Measurements from ENCODE around the gene NIPA2.

The NIPA2 gene

DNA sequence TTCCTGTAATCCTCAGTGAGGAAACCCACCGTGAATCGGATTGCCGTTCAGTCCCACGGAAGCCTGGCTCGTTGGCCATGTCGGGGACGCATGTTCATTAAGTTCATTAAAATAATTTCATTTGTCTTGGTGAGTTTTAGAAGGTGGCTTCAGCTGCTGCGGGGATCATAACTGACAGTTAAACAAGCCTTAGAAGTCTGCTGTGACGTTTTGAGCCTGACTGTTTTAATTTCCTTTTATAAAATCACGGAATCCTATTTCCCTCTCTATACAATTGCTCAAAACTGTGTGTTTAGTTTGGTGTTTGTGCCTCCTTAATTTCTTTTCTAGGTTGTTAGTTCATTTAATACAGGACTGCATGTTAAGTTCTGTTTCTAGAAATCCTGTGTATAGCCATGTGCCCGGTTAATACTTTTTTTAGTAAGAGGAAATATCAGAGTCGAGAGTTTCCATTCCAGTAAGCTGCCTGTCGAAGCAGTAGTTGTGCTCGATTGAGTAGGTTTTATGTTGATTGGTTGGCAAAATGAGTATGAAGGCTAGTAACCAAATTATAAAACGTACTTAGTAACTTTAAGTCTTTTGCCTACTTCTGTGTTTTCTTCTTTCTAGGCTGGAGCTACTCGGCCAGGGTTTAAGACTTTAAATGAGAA lies 705 bp downstream of the NIPA2 start:
- peak overlapping the region; percentile 95 for H3K4me3 ChIP-seq (ENCODE audit: control insufficient read depth, low read depth, low read length)
- TF ChIP-seq, protein P1, sequence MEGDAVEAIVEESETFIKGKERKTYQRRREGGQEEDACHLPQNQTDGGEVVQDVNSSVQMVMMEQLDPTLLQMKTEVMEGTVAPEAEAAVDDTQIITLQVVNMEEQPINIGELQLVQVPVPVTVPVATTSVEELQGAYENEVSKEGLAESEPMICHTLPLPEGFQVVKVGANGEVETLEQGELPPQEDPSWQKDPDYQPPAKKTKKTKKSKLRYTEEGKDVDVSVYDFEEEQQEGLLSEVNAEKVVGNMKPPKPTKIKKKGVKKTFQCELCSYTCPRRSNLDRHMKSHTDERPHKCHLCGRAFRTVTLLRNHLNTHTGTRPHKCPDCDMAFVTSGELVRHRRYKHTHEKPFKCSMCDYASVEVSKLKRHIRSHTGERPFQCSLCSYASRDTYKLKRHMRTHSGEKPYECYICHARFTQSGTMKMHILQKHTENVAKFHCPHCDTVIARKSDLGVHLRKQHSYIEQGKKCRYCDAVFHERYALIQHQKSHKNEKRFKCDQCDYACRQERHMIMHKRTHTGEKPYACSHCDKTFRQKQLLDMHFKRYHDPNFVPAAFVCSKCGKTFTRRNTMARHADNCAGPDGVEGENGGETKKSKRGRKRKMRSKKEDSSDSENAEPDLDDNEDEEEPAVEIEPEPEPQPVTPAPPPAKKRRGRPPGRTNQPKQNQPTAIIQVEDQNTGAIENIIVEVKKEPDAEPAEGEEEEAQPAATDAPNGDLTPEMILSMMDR (conservative IDR thresholded peaks at IDR 0.05; ENCODE audit: control insufficient read depth, insufficient read depth, low read depth, low read length), result no peak
- no peak for DNase-seq (ENCODE audit: low read depth)

DNA sequence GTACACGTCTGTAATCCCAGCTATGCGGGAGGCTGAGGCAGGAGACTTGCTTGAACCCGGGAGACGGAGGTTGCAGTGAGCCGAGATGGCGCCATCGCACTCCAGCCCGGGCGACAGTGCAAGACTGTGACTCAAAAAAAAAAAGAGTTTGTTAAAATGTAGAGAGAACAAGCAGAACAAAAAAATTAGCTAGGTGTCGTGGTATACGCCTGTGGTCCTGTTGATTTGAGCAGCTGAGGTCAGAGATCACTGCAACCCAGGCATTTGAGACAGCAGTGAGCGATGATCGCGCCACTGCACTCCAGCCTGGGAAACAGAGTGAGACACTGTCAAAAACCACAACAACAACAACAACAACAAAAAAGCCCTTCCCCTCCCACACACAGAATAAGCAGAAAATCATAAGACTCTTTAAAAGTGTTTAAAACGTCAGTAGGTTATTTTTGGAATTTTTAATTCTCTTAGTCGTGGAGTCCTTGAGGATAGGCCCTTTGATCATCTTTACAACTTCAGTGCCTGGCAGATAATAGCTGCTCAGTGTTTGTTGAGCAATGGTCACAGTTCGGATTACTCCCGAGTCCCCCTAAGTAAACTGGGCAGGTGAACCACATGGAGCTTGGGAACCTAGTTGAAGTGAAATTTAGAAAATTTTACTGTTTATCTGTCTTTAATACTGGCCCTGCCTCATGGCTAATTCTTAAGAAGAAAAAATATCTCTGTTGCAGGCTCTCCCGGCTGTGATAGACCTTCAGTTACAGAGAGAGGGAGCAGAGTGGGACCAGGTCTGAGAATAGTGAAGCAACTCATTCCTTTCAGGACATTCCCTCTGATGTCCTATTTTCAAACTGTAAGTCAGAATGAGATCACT lies 6.2 kb downstream of the NIPA2 start:
- TF ChIP-seq, protein P1 (conservative IDR thresholded peaks at IDR 0.05; ENCODE audit: control insufficient read depth, insufficient read depth, low read depth, low read length), result no peak
- no peak overlapping the region for H3K4me3 ChIP-seq (ENCODE audit: control insufficient read depth, low read depth, low read length)
- no peak for DNase-seq (ENCODE audit: low read depth)

DNA sequence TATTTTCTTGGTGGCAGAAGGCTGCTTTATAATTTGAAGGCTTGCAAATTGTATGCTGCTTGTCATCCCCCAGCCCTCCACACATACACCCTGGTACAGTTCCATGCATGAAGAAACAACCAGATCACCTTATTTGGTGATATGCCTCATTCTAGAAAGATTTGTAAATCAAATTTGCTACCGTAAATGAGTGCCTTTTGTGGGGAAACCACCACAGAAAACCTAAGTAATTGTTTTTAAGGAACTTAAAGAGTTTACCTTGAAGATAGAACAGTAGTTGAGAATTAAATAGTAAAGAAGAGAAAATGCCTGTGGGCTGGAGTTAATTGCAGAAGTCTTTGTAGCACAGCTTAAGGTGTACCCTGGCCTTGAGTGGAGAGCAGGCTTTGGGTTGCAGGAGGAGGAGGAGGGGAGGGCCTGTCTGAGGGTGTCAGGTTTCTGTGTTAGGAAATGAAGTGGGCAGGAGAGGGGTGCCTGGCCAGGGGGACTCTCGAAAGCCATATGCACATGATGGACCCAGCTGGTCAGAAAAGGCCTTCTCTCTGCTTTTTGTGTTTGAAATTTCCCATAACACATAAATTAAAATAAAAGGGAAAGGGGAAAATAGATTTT lies 6.9 kb downstream of the NIPA2 start:
- no peak overlapping the region for H3K4me3 ChIP-seq (ENCODE audit: control insufficient read depth, low read depth, low read length)
- TF ChIP-seq, protein P1 (conservative IDR thresholded peaks at IDR 0.05; ENCODE audit: control insufficient read depth, insufficient read depth, low read depth, low read length), result no peak
- peak; percentile 35 for DNase-seq (ENCODE audit: low read depth)

DNA sequence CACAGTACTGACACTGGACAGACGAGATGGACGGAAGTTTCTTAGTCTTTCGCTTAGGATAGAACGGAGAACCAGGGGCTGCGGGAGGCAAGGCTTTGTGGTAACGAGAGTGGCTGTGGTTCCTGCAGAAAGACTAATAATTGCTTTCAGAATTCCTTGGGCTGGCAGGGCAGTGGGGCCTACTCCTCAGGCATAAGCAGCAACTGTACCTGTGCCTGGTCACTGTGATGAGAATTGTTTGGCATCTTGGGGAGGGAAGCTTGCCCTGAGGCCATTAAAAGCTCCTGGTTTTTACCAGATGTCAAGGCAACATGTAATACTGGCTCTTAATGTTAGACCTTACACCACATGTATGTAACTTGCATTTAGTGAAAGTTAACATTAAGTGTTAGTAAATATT lies 7.6 kb downstream of the NIPA2 start:
- H3K4me3 ChIP-seq (ENCODE audit: control insufficient read depth, low read depth, low read length), result no peak overlapping the region
- TF ChIP-seq, protein P1 (conservative IDR thresholded peaks at IDR 0.05; ENCODE audit: control insufficient read depth, insufficient read depth, low read depth, low read length), result no peak
- DNase-seq (ENCODE audit: low read depth), result no peak

DNA sequence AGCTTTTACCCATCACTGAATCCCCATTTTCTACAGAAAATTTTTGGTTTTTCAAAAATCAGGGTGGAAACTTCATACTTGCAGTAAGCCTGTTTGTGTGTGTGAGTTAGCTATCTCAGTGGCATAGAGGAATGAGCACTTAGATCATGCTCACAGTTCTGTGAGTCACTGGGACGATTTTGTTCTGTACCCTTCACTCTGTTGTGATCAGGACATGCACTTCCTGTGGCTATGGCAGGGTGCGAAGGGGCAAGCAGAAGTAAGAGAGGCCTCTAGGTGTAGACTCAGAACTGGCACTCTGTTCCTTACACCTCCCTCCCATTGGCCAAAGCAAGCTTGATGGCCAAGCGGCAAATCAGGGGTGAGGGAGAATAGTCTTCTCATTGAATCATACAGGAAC lies 11.6 kb downstream of the NIPA2 start:
- peak; percentile 42 for DNase-seq (ENCODE audit: low read depth)
- H3K4me3 ChIP-seq (ENCODE audit: control insufficient read depth, low read depth, low read length), result no peak overlapping the region

DNA sequence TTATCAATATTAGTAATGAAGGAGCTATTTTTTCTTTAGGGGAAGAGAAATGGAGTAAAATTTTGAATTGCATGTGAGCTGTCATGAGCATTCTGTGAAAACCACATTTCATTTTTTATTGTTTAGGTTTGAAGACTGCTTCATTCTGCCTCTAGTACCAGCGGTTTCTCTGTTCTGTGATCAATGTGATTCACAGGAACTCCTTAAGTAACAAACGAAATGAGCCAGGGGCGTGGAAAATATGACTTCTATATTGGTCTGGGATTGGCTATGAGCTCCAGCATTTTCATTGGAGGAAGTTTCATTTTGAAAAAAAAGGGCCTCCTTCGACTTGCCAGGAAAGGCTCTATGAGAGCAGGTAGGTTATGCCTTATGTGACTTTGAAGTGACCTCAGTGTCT lies 13.0 kb downstream of the NIPA2 start:
- no peak for DNase-seq (ENCODE audit: low read depth)
- H3K4me3 ChIP-seq (ENCODE audit: control insufficient read depth, low read depth, low read length), result no peak overlapping the region
- TF ChIP-seq, protein P1 (conservative IDR thresholded peaks at IDR 0.05; ENCODE audit: control insufficient read depth, insufficient read depth, low read depth, low read length), result no peak

More for the DNA sequence above, 11.6 kb downstream of the NIPA2 start:
- TF ChIP-seq, protein P1 (conservative IDR thresholded peaks at IDR 0.05; ENCODE audit: control insufficient read depth, insufficient read depth, low read depth, low read length), result no peak

Measured in fibroblast of mammary gland (primary cell).